HEK293 (cell line): ENCODE results near the gene C17orf107.
A peak's percentile ranks its signal among the peaks of the same experiment; 100 is the strongest.

Source experiments
- CTCF ChIA-PET: fragments of 350-600 bp; formaldehyde crosslinking; extraction: SDS; loops from one replicate; lab custom pipeline; 2021; ENCODE audit warnings: antibody characterized with exemption; lab: Yijun Ruan, JAX
- POLR2A ChIA-PET: fragments of 300-600 bp; formaldehyde crosslinking; extraction: SDS; loops from one replicate; lab custom pipeline; 2020; ENCODE audit warnings: antibody characterized with exemption, inconsistent platforms; lab: Yijun Ruan, JAX
- H3K27ac ChIP-seq: fragments of 200-500 bp; sonication (Bioruptor generic); 2 replicates; pipeline ENCODE4 v1.5.1; 2014; ENCODE audit warnings: low read depth, low read length, control low read depth, inconsistent platforms; ENCODE audit errors: extremely low read depth
- H3K36me3 ChIP-seq, 2 experiments: fragments of 200-500 bp in 1 of 2; sonication (Bioruptor generic) in 1 of 2; 1 replicate in 1 of 2; 2 replicates in 1 of 2; pipeline ENCODE4 v1.5.1; 2014 to 2017; ENCODE audit warnings: inconsistent platforms in 2 of 2, low read length in 2 of 2; ENCODE audit not compliant: control insufficient read depth in 2 of 2, insufficient read depth in 1 of 2
- H3K4me1 ChIP-seq: fragments of 200-500 bp; sonication (Bioruptor generic); 2 replicates; pipeline ENCODE4 v1.5.1; 2014; ENCODE audit warnings: mild to moderate bottlenecking, low read length, inconsistent platforms; ENCODE audit not compliant: control insufficient read depth, insufficient read depth
- H3K4me3 ChIP-seq: 2 replicates; pipeline ENCODE4 v1.5.1; 2011; ENCODE audit warnings: low read depth, mild to moderate bottlenecking, control low read depth, low read length, moderate library complexity
- H3K9me3 ChIP-seq: fragments of 200-500 bp; sonication (Bioruptor generic); 2 replicates; pipeline ENCODE4 v1.5.1; 2014; ENCODE audit warnings: low read depth, low read length, inconsistent platforms; ENCODE audit not compliant: control insufficient read depth, insufficient read depth
- AEBP2 ChIP-seq: fragments of 450-650 bp; formaldehyde crosslinking; IDR thresholded peaks from 2 replicates; pipeline ENCODE4 v1.5.1; 2016; ENCODE audit warnings: missing biosample characterization, missing genetic modification characterization, borderline replicate concordance
- HIC1 ChIP-seq: fragments of 450-650 bp; formaldehyde crosslinking; IDR thresholded peaks from 2 replicates; pipeline ENCODE4 v1.5.1; 2016; ENCODE audit warnings: missing biosample characterization, missing genetic modification characterization
- KLF1 ChIP-seq: fragments of 450-650 bp; formaldehyde crosslinking; IDR thresholded peaks from 2 replicates; pipeline ENCODE4 v1.5.1; 2016; ENCODE audit warnings: missing biosample characterization, missing genetic modification characterization
- KLF16 ChIP-seq: fragments of 450-650 bp; formaldehyde crosslinking; IDR thresholded peaks from 2 replicates; pipeline ENCODE4 v1.5.1; 2017; ENCODE audit warnings: missing biosample characterization, missing genetic modification characterization
- KLF9 ChIP-seq: fragments of 450-650 bp; formaldehyde crosslinking; IDR thresholded peaks from 2 replicates; pipeline ENCODE4 v1.5.1; 2016; ENCODE audit warnings: missing biosample characterization, missing genetic modification characterization, low read depth
- OSR2 ChIP-seq: fragments of 450-650 bp; formaldehyde crosslinking; IDR thresholded peaks from 2 replicates; pipeline ENCODE4 v1.5.1; 2016; ENCODE audit warnings: missing biosample characterization, missing genetic modification characterization
- PATZ1 ChIP-seq: fragments of 450-650 bp; formaldehyde crosslinking; IDR thresholded peaks from 2 replicates; pipeline ENCODE4 v1.5.1; 2016; ENCODE audit warnings: missing biosample characterization, missing genetic modification characterization
- SP2 ChIP-seq: fragments of 450-650 bp; formaldehyde crosslinking; IDR thresholded peaks from 2 replicates; pipeline ENCODE4 v1.5.1; 2016; ENCODE audit warnings: missing biosample characterization, missing genetic modification characterization
- ZFP69B ChIP-seq: fragments of 450-650 bp; formaldehyde crosslinking; IDR thresholded peaks from 2 replicates; pipeline ENCODE4 v1.5.1; 2016; ENCODE audit warnings: missing biosample characterization, missing genetic modification characterization
- ZNF148 ChIP-seq: fragments of 450-650 bp; formaldehyde crosslinking; IDR thresholded peaks from 2 replicates; pipeline ENCODE4 v1.5.0; 2017; ENCODE audit warnings: missing biosample characterization, missing genetic modification characterization, borderline replicate concordance
- ZNF184 ChIP-seq: fragments of 450-650 bp; IDR thresholded peaks from 2 replicates; pipeline ENCODE4 v1.5.1; 2018; ENCODE audit warnings: missing biosample characterization, mild to moderate bottlenecking, missing genetic modification characterization
- ZNF221 ChIP-seq: fragments of 450-650 bp; formaldehyde crosslinking; IDR thresholded peaks from 2 replicates; pipeline ENCODE4 v1.5.1; 2017; ENCODE audit warnings: missing biosample characterization, missing genetic modification characterization, borderline replicate concordance
- ZNF274 ChIP-seq, 2 experiments: fragments of 200-500 bp in 1 of 2; fragments of 450-650 bp in 1 of 2; sonication (Bioruptor generic) in 1 of 2; formaldehyde crosslinking in 1 of 2; IDR thresholded peaks; 2 replicates each; pipeline versions ENCODE4 v1.5.1 to v1.6.1; 2014 to 2016; ENCODE audit warnings: borderline replicate concordance in 1 of 2, inconsistent platforms in 1 of 2, low read length in 1 of 2, missing biosample characterization in 1 of 2, missing genetic modification characterization in 1 of 2
- ZNF324 ChIP-seq: fragments of 450-650 bp; formaldehyde crosslinking; IDR thresholded peaks from 2 replicates; pipeline ENCODE4 v1.5.1; 2016; ENCODE audit warnings: missing biosample characterization, missing genetic modification characterization
- ZNF501 ChIP-seq: fragments of 450-650 bp; formaldehyde crosslinking; IDR thresholded peaks from 2 replicates; pipeline ENCODE4 v1.5.1; 2016; ENCODE audit warnings: missing biosample characterization, missing genetic modification characterization
- ZNF521 ChIP-seq: fragments of 450-650 bp; formaldehyde crosslinking; IDR thresholded peaks from 2 replicates; pipeline ENCODE4 v1.5.1; 2017; ENCODE audit warnings: missing biosample characterization, mild to moderate bottlenecking, missing genetic modification characterization
- ZNF548 ChIP-seq: fragments of 450-650 bp; formaldehyde crosslinking; IDR thresholded peaks from 2 replicates; pipeline ENCODE4 v1.5.1; 2016; ENCODE audit warnings: missing biosample characterization, missing genetic modification characterization
- ZNF560 ChIP-seq: fragments of 450-650 bp; formaldehyde crosslinking; IDR thresholded peaks from 2 replicates; pipeline ENCODE4 v1.5.1; 2017; ENCODE audit warnings: missing biosample characterization, missing genetic modification characterization, borderline replicate concordance
- ZNF600 ChIP-seq: fragments of 450-650 bp; formaldehyde crosslinking; IDR thresholded peaks from 2 replicates; pipeline ENCODE4 v1.5.1; 2016; ENCODE audit warnings: missing biosample characterization, missing genetic modification characterization
- ZNF660 ChIP-seq: fragments of 450-650 bp; IDR thresholded peaks from 2 replicates; pipeline ENCODE4 v1.5.1; 2018; ENCODE audit warnings: missing biosample characterization, mild to moderate bottlenecking, missing genetic modification characterization
- TF ChIP-seq, protein P1 (sequence below): fragments of 450-650 bp; formaldehyde crosslinking; IDR thresholded peaks from 2 replicates; pipeline ENCODE4 v1.5.1; 2017; ENCODE audit warnings: missing biosample characterization, missing genetic modification characterization
- TF ChIP-seq, protein P2 (sequence below): fragments of 450-650 bp; formaldehyde crosslinking; IDR thresholded peaks from 2 replicates; pipeline ENCODE4 v1.5.1; 2016; ENCODE audit warnings: missing biosample characterization, missing genetic modification characterization
- TF ChIP-seq, protein P3 (sequence below): fragments of 450-650 bp; formaldehyde crosslinking; IDR thresholded peaks from 2 replicates; pipeline ENCODE4 v1.5.1; 2016; ENCODE audit warnings: missing biosample characterization, missing genetic modification characterization

The C17orf107 gene

DNA sequence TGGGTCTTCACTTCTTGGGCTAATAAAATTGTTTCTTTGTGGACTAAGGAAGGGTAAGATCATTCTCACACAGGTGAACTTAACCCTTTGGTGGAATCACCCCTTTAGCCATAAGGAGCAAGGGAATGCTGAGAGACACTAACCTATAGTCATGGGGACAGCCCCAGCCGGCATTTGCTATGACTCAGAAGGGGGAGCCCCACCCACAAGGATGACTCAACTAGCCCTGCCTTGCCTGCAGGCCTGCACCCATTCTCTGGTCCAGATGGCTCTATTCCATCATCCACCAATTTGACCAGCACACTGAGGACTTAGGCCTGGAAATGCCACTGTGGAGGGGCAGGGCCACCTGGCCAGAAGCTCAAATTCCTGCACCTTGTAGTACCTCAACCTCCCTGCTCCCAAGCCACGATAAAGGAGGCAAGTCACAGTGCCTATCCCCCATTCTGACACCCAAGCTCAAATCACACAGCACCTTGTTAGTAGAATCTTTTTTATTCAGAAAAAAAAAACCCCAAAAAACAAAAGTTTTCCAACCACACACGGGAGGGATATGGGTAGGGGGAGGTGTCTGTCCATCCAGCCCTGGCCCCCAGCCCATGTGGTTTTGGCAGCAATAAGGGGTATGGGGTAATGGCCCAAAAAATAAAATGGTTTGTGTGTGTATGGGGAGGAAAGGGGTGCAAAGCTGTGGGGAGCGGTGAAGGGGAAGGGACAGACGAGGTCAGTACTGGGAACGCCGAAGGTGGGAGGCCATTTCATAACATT is 46.0 kb downstream of the C17orf107 start:
- POLR2A ChIA-PET: interaction anchor here (0.6 to 17.9 kb wide), 6 partner anchors 11 to 77 kb away, joined by 3 to 358 read pairs (median 6); partner anchors contain the start of genes GP1BA and SPAG7
- Histone ChIP-seq H3K27ac (peak overlapping the region; percentile 99), H3K9me3 (no peaks in the 10 kb centered on the region), H3K4me3 (no peak overlapping the region), H3K4me1 (peaks cover 19% of the 10 kb centered on the region), H3K36me3 (peaks cover 38 to 60% of the 10 kb centered on the region in 2 experiments)
- CTCF ChIA-PET: interaction anchor here (1.0 to 2.5 kb wide), 5 partner anchors 36 to 146 kb away, joined by 3 to 11 read pairs (median 4); partner anchors contain the start of genes CAMTA2 and CHRNE
- no peak for TF ChIP-seq ZNF221 (tag by site-specific recombination)
- no peak for TF ChIP-seq ZNF274 (IDR thresholded peaks at IDR 0.05; ENCODE audit: low read length)
- no peak for TF ChIP-seq ZNF274 (tag by site-specific recombination; IDR thresholded peaks at IDR 0.05; ENCODE audit: borderline replicate concordance)
- TF ChIP-seq, protein P1, sequence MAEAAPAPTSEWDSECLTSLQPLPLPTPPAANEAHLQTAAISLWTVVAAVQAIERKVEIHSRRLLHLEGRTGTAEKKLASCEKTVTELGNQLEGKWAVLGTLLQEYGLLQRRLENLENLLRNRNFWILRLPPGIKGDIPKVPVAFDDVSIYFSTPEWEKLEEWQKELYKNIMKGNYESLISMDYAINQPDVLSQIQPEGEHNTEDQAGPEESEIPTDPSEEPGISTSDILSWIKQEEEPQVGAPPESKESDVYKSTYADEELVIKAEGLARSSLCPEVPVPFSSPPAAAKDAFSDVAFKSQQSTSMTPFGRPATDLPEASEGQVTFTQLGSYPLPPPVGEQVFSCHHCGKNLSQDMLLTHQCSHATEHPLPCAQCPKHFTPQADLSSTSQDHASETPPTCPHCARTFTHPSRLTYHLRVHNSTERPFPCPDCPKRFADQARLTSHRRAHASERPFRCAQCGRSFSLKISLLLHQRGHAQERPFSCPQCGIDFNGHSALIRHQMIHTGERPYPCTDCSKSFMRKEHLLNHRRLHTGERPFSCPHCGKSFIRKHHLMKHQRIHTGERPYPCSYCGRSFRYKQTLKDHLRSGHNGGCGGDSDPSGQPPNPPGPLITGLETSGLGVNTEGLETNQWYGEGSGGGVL (tag by site-specific recombination): 0 out of 2 replicates have a peak, but pooled peaks have one; percentile 2
- peak; percentile 95 for TF ChIP-seq PATZ1 (tag by site-specific recombination)
- TF ChIP-seq, protein P2, sequence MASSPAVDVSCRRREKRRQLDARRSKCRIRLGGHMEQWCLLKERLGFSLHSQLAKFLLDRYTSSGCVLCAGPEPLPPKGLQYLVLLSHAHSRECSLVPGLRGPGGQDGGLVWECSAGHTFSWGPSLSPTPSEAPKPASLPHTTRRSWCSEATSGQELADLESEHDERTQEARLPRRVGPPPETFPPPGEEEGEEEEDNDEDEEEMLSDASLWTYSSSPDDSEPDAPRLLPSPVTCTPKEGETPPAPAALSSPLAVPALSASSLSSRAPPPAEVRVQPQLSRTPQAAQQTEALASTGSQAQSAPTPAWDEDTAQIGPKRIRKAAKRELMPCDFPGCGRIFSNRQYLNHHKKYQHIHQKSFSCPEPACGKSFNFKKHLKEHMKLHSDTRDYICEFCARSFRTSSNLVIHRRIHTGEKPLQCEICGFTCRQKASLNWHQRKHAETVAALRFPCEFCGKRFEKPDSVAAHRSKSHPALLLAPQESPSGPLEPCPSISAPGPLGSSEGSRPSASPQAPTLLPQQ (tag by site-specific recombination): peak; percentile 33; the same call in 1 of the 2 replicates
- no peak for TF ChIP-seq ZNF521 (tag by site-specific recombination)
- no peak for TF ChIP-seq ZNF148 (tag by site-specific recombination)
- TF ChIP-seq ZFP69B: peak; percentile 29; the same call in 1 of the 2 replicates
- TF ChIP-seq ZNF560 (tag by site-specific recombination): no peak
- peak; percentile 93 for TF ChIP-seq OSR2
- peak; percentile 93 for TF ChIP-seq KLF1 (tag by site-specific recombination)
- peak; percentile 46 for TF ChIP-seq ZNF184
- peak; percentile 90 for TF ChIP-seq HIC1 (tag by site-specific recombination)
- TF ChIP-seq, protein P3, sequence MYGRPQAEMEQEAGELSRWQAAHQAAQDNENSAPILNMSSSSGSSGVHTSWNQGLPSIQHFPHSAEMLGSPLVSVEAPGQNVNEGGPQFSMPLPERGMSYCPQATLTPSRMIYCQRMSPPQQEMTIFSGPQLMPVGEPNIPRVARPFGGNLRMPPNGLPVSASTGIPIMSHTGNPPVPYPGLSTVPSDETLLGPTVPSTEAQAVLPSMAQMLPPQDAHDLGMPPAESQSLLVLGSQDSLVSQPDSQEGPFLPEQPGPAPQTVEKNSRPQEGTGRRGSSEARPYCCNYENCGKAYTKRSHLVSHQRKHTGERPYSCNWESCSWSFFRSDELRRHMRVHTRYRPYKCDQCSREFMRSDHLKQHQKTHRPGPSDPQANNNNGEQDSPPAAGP (tag by site-specific recombination): peak; percentile 69
- TF ChIP-seq ZNF548 (tag by site-specific recombination): no peak
- no peak for TF ChIP-seq ZNF324
- peak; percentile 71 for TF ChIP-seq KLF16 (tag by site-specific recombination)
- no peak for TF ChIP-seq AEBP2 (tag by site-specific recombination)
- TF ChIP-seq KLF9 (tag by site-specific recombination): peak; percentile 88
- peak; percentile 87 for TF ChIP-seq ZNF600 (tag by site-specific recombination)
- TF ChIP-seq ZNF660 (tag by site-specific recombination): peak; percentile 82
- 0 out of 2 replicates have a peak, but pooled peaks have one; percentile 40 for TF ChIP-seq ZNF501 (tag by site-specific recombination)
- peak; percentile 35; the same call in 1 of the 2 replicates for TF ChIP-seq SP2 (tag by site-specific recombination)
